NCI-H1694 treated with DMSO at 0.1 percent for 48 hours (cell line): ENCODE data around the gene CMTM1.
"Not testable (repeated sequence)": the region's sequence is repeated elsewhere in the genome, so short reads cannot be mapped to it uniquely, and the experiment has no call there.

Source experiments
- DNase-seq: peaks from one replicate; lab custom pipeline; 2025; lab: John Stamatoyannopoulos, UW

Gene CMTM1

DNA sequence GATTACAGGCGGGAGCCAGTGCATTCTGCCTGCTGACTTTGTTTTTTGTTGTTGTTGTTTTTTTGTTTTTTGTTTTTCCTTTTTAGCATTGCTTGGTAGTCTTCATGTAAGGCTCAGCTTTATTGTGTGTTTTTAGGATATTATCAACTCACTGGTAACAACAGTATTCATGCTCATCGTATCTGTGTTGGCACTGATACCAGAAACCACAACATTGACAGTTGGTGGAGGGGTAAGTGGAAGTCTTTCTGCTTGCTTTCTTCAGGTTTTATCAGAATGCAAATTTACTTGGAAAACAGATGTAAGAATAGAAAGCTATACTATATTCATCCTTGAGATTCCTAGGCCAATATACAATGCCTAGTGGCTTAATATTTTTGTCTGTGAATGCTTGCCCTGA, 3.3 kb upstream of the CMTM1 start:
- no peak for DNase-seq

DNA sequence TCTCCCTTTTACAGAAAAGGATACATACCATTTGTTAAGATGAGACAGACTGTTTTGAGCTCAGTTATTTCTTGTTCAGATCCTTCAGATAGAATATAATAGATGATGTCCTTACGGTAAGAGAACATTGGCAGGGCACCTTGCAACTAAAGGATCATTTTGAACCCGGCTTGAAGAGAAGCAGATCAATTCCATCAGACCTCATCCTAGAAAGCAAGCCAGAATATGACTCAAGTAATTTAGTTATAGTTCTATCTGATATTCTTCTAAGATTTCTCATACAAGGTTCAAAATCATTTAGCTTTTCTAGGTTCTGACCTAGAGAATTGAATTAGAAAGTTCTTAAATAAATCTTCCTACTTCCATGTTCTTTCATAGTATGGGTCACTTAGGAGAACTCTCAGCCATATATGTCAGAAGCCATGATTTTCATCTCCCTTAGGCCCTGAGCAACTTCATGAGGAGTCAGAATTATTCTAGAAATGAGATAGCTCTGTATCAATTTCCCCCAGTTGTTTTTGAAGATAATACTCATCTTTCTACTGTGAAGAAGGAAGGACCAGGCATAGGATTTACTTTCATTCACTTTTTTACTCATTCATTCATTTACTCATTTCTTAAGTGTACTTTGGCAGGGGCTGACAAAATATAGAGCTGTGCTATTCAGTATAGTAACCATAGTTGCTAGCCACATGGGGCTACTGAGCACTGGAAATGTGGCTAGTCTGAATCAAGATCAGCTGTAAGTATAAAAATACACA, 2.5 kb upstream of the CMTM1 start:
- DNase-seq: no peak

DNA sequence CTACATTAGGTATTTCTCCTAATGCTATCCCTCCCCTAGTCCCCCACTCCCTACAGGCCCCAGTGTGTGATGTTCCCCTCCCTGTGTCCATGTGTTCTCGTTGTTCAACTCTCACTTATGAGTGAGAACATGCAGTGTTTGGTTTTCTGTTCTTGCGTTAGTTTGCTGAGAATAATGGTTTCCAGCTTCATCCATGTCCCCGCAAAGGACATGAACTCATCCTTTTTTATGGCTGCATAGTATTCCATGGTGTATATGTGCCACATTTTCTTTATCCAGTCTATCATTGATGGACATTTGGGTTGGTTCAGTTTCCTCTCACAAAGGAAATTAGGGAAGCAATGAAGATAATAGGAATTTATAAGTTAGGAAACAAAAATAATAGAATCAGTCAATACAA, 1.0 kb downstream of the CMTM1 start:
- DNase-seq: not testable (repeated sequence)

DNA sequence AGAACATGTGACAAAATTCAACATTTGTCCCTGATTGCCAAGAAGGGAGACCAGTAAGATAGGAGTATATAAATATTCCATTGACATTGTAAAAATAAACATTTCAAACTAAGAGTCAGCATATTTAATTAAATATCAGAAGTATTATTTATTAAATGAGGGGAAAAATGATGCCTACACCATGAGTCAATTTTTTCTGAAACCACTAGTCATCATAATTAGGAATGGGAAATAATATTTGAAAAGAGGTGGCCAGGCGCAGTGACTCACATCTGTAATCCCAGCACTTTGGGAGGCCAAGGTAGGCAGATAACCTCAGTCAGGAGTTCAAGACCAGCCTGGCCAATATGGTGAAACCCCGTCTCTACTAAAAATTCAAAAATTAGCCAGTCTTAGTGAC, 2.1 kb downstream of the CMTM1 start:
- DNase-seq: no peak

DNA sequence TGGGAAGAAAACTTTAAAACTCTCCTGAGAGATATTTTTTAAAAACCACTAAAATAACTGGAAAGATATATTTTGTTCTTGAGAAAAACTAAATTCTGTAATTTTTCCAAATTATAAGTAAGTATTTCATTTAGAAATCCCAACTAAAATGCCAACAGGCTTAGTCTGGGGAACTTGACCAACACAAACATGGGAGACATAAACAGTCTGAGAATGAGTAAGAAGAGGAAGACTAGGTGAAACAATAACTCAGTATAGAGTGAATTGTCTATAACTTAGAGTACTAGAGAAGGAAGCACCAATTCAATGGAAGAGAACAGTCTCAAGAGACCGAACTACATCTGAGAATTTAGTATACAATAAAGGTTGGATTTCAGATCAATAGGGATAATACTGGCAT, 2.9 kb downstream of the CMTM1 start:
- no peak for DNase-seq

DNA sequence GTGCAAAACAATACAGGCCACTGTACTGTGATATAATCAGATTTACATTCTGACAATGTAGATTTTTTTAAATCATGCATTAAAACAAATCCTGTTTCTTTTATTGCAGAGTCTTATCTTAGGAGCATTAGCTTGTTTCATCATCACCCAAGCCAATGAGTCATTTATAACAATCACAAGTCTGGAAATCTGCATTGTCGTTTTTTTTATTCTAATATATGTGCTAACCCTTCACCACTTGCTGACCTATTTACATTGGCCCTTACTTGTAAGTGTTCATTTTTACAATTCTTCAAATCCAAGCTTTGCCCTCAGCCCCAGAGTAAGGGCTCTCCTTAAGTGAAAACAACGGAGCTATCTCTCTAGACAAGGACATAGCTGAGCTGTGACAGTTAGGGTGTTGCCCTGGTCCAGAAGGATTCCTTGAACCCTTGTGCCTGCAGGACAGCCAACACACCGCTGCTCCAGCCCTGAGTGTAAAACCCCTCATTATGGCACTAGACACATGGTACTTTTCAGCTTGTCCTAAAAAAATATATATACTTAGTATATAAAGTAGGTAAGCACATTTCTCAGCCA, 3.7 kb downstream of the CMTM1 start:
- no peak for DNase-seq

DNA sequence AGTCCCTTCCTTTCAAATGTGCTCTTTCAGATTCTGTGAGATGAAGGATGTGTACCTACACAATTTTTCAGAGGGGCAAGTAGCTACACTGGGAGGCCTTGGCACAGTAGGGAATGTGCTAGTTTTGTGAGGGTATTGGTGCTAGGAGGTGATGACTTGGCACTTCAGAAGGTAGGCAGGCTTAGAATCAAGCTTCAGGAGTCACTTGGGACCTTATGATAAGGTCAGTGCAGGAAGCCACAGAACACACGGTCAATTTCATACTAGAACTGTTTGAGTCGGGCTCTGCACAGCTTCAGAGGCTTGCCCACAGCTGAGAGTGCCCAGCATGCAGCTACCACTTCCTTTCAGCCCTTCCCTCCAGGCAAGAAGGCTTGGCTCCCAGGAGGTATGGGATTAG, 6.1 kb downstream of the CMTM1 start:
- no peak for DNase-seq

DNA sequence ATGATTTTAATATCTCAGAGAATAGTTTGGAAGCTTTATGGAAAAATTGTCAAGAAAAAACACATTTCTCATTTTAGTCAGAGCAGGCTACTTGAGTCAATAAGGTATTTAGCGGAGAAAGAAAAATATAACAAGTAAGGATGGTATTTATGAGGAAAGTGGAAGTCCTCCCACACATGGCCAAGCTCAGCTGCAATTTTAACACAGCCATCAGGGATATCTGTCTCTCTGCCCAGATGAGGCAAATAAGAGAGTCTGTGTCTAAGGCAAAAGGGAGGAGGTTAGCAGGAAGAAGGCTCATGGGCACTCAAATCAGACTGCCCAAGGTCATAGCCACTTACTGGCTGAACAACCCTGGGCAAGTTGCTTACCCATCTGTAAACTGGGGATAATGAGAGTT, 7.8 kb downstream of the CMTM1 start:
- no peak for DNase-seq

DNA sequence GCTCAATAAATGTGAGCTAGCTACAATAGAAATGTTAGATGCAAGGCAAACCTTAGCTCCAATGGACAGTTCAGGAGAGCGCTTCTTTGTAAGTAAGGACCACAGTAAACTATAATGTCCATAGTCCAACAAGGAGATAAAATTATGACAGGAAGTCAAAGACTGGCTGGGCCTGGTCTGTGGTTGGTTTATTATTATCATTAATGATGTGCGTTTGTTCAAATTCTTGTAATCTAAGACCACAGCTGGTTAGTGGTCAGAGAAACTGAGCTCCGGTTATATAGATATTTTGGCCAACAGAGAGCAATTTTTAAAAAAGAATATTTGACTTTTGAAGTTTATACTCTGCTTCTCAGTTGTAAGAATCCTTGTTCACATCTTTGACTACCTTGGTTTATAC, 8.3 kb downstream of the CMTM1 start:
- no peak for DNase-seq

DNA sequence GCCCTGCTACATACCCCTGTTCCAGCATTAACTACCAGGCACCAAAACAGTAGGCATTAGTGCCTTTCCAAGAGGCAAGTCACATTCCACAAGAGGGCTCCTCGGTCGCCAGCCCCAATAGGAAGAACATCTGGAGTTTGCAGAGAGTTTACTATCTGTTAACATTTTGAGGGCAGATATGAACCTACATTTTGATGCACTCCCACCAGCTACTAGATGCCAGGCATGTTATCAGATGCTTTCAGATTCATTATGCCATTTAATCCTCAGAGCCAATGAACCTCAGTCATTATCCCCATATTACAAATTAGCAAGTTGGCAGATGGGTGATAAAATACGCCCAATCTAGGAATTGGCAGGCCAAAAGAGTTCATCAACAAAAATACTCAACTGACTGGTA, 8.8 kb downstream of the CMTM1 start:
- no peak for DNase-seq

DNA sequence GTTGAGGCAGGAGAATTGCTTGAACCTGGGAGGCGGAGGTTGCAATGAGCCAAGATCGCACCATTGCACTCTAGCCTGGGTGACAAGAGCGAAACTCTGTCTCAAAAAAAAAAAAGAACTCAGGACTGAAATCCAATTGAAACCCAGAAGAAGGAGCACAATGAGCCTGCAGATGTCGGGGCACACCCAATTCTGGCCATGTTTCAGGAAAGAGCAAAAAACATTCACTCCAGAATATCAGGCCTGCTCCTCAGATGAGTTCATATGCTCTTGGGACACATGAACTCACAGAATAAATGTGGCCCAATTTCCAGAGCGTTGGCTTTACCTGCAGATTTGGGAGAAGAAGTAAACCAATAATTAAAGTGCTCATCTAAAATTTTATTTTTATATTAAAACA, 10.1 kb downstream of the CMTM1 start:
- no peak for DNase-seq

DNA sequence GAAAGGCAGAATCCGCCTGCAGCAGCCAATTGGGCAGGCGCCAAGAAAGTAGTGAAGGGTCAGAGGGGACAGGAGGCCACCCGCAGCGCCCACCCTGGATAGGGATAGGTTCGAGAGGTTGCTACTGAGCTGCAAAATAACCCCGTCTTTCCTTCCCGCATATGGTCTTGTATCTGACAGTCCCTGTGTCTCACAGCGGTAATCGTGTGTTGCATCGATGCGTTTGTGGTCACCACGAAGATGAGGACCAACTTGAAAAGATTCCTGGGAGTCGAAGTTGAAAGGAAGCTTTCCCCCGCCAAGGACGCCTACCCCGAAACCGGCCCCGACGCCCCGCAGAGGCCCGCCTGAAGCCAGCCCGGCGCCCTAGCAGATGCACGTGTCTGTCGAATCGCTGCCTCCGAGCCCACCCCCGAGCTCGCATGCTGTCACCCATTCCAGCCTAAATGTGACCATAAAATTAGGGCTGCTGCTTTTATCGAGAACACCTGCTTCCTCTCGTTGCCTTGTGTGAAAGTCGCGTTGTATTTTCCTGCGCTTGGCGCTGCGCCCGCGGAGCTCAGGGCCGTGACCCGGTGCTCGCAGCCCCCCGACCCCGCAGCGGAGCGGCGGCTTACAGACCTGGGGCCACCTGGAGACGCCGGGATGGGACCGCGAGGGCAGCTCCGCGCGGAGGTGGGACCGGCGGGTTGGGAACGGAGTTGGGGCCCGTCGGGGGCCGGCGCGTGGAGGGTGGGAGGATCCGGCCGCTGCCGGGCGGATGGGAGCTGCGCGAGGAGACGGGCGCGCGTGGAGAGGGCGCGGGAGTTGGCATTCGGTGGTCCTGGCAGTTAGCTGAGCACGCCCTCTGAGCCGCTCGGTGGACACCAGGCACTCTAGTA, 12.7 kb downstream of the CMTM1 start, which contains the start of gene CMTM2:
TSS of gene CMTM2 (plus strand) at position 813 of the 881 bp plus-strand sequence. CDS start 145 bp downstream, outside the sequence.
- no peak for DNase-seq

DNA sequence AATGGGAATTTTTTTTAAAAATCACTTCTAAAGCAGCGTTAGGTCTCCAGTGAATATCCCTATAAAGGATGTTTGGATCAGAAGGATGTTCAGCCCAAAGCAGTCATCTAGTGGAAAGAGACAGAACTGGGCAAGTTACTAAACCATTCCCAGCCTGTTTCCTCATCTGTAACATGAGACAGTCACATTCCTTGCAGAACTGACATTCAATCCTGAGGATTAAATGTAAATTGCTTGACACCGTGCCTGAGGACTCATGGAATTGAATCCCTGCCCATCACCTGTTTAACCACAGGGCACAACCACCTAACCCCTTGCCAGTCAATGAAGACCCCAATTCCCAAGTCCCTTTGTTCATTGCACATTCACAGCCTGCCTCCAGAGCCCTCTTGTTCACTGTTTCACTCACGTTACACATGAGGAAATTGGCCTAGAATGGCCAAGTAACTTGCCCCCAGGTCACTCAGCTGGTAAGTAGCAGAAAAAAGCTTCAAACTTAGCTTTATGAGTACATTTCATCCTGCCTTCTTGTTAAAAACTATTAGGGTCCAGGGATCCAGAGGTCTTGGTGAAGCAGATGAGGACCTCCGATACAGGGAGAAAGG, 14.5 kb downstream of the CMTM1 start:
- no peak for DNase-seq

DNA sequence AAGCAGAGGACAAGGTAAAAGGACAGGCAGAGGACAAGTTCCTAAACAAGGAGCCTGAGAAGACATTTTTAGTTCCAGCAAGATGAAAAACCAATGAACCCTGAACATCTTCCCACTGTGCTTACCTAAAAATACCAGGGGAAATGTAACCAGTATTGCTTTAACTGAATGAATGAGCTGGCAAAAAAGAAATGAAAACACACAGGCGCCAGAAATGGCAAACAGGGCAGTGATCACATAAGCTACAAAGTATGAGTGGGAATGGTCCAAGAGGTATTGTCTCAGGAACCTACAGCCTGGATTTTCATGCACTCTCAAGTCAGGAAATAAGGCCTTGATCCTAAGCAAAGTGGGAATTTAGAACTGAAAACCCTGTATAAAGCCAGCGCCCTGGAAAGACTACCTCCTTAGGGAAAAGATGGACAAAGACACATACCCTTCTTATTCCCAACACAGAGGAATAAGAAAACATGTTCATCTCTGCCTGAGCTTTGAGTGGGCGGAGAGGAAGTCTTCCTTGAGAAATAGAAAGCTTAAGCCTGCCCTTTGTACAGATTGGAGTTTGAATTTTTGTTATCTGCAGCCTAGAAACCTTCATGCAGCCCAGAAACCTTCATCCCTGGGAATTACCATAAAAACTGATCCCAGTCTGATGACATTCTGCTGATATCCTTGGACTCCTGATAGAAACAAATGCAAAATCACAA, 15.2 kb downstream of the CMTM1 start:
- no peak for DNase-seq

DNA sequence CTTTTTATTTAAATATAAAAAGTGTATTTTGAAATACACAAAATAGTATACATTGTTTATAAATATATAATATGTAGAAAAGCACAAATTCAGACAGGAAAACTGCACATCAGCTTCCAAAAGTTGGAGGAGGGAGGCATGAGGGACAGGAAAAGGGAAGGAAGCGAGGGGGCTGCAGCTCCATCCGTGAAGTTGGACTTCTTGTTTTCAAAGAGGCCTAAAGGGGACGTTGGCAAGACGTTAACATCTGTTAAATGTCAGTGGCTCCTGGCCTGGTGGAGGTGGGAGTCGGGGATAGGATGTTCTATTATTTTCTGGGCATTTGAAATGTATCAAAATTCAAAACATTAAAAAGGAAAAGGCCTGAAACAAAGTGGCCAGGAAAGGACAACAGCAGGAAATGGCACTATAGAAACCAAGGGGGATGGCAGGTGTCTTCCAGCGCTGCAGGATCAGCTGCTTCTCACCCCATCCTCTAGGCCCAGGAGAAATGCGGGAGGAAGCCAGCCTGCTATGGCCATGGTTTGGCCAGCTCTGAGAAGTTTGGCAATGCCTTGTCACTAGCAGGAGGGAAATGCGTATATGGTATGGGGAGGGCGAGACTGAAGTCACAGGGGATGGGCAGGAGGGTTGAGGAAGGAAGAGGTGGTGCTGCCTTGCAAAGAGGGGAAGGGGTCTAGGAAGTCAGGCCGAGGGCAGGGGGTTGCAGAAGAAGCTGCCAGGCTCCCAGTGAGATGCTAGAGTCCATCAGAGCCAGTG, 19.4 kb downstream of the CMTM1 start:
- no peak for DNase-seq

DNA sequence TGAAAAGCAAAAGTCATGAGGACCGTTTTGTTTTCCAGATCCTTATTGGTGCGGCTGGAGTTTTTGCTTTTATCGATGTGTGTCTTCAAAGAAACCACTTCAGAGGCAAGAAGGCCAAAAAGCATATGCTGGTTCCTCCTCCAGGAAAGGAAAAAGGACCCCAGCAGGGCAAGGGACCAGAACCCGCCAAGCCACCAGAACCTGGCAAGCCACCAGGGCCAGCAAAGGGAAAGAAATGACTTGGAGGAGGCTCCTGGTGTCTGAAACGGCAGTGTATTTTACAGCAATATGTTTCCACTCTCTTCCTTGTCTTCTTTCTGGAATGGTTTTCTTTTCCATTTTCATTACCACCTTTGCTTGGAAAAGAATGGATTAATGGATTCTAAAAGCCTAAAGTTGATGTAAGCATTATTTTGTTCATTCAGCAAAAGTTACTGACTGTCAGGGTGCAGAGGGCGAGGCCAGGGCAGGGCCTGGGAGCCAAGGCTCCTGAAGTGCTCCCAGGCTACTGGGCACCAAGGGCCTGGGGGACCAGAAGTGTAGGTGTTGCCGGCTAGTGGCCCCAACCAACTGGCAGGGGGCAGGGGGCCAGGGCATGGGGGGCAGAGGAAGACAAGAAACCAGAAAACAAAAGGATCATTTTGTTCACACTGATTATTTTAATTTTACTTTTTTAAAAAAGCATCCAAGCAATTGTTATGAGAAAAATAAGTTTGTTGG, 21.8 kb downstream of the CMTM1 start:
- no peak for DNase-seq

DNA sequence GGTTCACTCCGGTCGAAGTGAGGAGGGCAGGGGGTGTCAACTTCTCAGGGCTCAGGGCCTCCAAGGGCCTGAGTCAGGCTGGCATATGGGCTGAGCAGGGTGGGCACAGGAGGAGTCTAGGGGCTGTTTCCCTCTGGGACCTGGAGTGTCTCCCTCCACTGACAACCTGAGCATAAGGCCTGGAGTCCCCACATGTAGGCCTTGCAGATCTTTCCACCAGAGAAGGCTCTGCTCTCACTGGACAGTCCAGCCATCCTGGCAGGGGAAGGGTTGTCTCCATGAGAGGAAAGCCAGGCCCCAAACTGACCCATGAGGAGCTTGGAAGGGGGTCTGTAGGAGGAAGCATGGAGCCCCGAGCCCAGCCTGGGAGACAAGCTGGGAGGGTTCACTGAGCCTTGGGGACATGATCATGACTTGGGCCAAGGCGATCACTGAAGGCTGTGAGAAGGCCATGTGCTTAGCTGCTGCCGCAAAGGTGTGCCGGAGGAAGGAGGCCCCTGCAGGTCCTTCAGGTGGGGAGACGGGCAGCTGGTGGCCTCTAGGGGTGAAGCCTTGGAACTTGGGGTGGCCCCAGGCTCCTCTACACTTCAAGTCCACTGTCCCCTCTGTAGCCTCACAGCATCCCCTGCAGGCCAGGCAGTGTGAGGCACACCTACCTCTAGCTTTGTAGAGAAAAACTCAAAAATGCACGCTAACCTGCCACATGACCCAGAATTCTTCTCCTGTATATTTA, 22.9 kb downstream of the CMTM1 start:
- no peak for DNase-seq

DNA sequence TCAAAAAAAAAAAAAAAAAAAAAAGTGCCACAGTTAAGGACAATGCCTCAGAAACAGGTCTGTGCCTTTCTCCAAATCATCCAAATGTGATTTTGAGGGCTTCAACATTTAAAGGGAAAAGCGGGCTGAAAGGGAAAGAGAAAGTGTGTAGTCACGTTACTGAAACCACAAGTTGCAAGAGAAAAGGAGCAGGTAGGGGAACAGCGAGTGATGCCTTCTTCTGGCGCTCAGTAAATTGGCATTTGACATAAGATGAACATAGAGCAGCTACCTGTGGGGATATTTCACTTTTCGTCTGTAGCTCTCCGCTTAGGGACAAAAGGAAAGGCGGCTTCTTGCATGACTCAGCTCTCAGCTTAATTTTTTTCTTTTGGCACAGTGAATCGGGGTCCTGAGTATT, 24.1 kb downstream of the CMTM1 start:
- DNase-seq: no peak

DNA sequence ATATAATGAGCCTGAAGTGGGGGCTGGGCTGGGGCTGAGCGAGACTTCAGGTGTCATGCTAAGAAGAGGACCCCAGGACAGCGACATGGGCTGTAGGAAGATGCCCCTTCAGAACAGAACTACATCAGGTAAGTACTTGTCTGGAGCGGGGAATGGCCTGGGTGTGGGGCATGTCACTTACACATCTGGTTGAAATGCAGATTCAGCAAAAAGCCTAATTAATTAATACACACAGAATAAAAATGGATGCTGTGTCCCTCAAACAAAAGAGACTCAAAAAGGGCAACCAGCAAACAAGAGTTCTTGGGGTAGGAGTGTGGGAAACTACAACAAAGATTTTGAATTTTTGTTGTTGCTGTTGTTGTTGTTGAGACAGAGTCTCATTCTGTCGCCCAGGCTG, 24.8 kb downstream of the CMTM1 start:
- DNase-seq: no peak

DNA sequence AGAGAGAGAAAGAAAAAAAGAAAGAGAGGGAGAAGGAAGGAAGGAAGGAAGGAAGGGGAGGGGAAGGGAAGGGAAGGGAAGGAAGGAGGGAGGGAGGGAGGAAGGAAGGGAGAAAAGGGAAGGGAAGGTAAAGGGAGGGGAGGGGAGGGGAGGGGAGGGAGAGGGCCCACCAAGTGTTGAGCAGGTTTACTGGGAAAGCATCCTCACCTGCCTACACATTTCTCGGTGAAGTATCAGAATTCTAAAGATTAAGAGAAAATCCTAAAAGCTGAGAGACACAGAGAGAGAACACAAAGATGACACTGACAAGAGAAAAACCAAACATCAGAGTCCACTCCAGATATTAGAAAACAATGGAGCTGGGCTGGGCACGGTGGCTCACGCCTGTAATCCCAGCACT, 26.0 kb downstream of the CMTM1 start:
- no peak for DNase-seq
